Activated CD4-positive, alpha-beta T cell treated with anti-CD3 and anti-CD28 coated beads, Interleukin-2, amount 50 U/mL, for 4 hours (primary cell): ENCODE measurements around the gene DNAJB12.
"Not testable (repeated sequence)": the region's sequence is repeated elsewhere in the genome, so short reads cannot be mapped to it uniquely, and the experiment has no call there.

Source experiments
- DNase-seq, 2 experiments: peaks; one replicate each; pipeline ENCODE4 v3.0.0-alpha.2; 2020

DNAJB12 gene

GRCh38 chr10:72354356-72355213 lies at the start of gene DNAJB12:
Gene DNAJB12 (minus strand): TSS chr10:72354919. CDS start chr10:72354897, 22 bp downstream.
- DNase-seq = peak; percentile 85 to 88

GRCh38 chr10:72395581-72395980 lies 40.9 kb upstream of the DNAJB12 start:
- not testable (repeated sequence) for DNase-seq

- DNase-seq = no peak
Observed at GRCh38 chr10:72392571-72392970, 37.9 kb upstream of the DNAJB12 start.

- no peak for DNase-seq
Observed at GRCh38 chr10:72390764-72391163, 36.0 kb upstream of the DNAJB12 start.

- DNase-seq = no peak
Observed at GRCh38 chr10:72389716-72390115, 35.0 kb upstream of the DNAJB12 start.

GRCh38 chr10:72389014-72389413 lies 34.3 kb upstream of the DNAJB12 start:
- no peak for DNase-seq

- DNase-seq = no peak
Observed at GRCh38 chr10:72388062-72388461, 33.3 kb upstream of the DNAJB12 start.

- DNase-seq = no peak
Observed at GRCh38 chr10:72386916-72387586, 32.3 kb upstream of the DNAJB12 start.

GRCh38 chr10:72385724-72386123 lies 31.0 kb upstream of the DNAJB12 start:
- no peak for DNase-seq

GRCh38 chr10:72384982-72385381 lies 30.3 kb upstream of the DNAJB12 start:
- not testable (repeated sequence) for DNase-seq

- no peak for DNase-seq
Observed at GRCh38 chr10:72379776-72380175, 25.1 kb upstream of the DNAJB12 start.

- no peak for DNase-seq
Observed at GRCh38 chr10:72379062-72379461, 24.3 kb upstream of the DNAJB12 start.

GRCh38 chr10:72375585-72375984 lies 20.9 kb upstream of the DNAJB12 start:
- DNase-seq = no peak

- no peak for DNase-seq
Observed at GRCh38 chr10:72375173-72375572, 20.5 kb upstream of the DNAJB12 start.

GRCh38 chr10:72370201-72370722 lies 15.5 kb upstream of the DNAJB12 start:
- DNase-seq = no peak

- no peak for DNase-seq
Observed at GRCh38 chr10:72367301-72367960, 12.7 kb upstream of the DNAJB12 start.

GRCh38 chr10:72365106-72365895 lies 10.6 kb upstream of the DNAJB12 start:
- DNase-seq = no peak

- peak; percentile 83 to 84 for DNase-seq
Observed at GRCh38 chr10:72364239-72364777, 9.6 kb upstream of the DNAJB12 start.

- DNase-seq = no peak
Observed at GRCh38 chr10:72356987-72357386, 2.3 kb upstream of the DNAJB12 start.

GRCh38 chr10:72356115-72356514 lies 1.4 kb upstream of the DNAJB12 start:
- DNase-seq = no peak

- no peak for DNase-seq
Observed at GRCh38 chr10:72355214-72355555, 466 bp upstream of the DNAJB12 start.

- no peak for DNase-seq
Observed at GRCh38 chr10:72353965-72354355, 759 bp downstream of the DNAJB12 start.
